Kidney (tissue), 2 donors: ENCODE data around the gene LRRC37A. TPM values are rescaled to one million over a fixed set of nuclear protein-coding genes. Genes with fewer than 3 reads are reported as not detected.

Experiments
- polyA plus RNA-seq: library from polyadenylated mRNA; stranded (reverse); fragments of 350-450 nt; fragmentation: Illumina TruSeq; extraction: RNeasy Lipid Tissue Mini Kit (QIAGEN cat#74804); gene quantifications from one replicate; pipeline ENCODE4 v1.2.3, GENCODE V29; 2014; ENCODE audit warnings: low read depth, low replicate concordance; ENCODE audit not compliant: insufficient read depth
- total RNA-seq: library from RNA; stranded (reverse); fragmentation: NEBNext Ultra II Directional; extraction: Animal tissue kit (Norgen Biotek cat#: 25700); gene quantifications from one replicate; pipeline ENCODE4 v1.2.1, GENCODE V29; 2021
- donor health status: DM: yes; HTN: yes; CAD: no.

The LRRC37A gene
- total and polyA plus RNA-seq, 2 donors from 2014 or later, result 0.52 to 3.1 TPM

Other genes with a start within 250 kb of the LRRC37A start
- 97.3 TPM for gene KANSL1, start 101.7 kb upstream of the LRRC37A start, total RNA-seq
- 13.7 TPM for gene KANSL1, start 101.7 kb upstream of the LRRC37A start, polyA plus RNA-seq
- 22.0 TPM for gene ARL17B, start 66.6 kb downstream of the LRRC37A start, total RNA-seq
- gene ARL17B, start 66.6 kb downstream of the LRRC37A start, polyA plus RNA-seq, result 10.1 TPM
- gene LRRC37A2, start 217.3 kb downstream of the LRRC37A start, total RNA-seq, result 11.3 TPM
- gene LRRC37A2, start 217.3 kb downstream of the LRRC37A start, polyA plus RNA-seq, result 2.6 TPM